Measurements from ENCODE around the gene TMEM250. TPM values are rescaled to one million over a fixed set of nuclear protein-coding genes. Genes with fewer than 3 reads are reported as not detected.

TMEM250 gene
- total and polyA plus RNA-seq, 4 donors: 14.9 to 25.1 (median 20.5) TPM

- WGBS, 2 donors: 2 to 8% methylated on average over 16 of the region's 16 CpGs
- no peaks in the 10 kb centered on the region for H3K36me3 ChIP-seq (ENCODE audit: control insufficient read depth in 1 of 2, insufficient read depth in 2 of 2, low read length in 1 of 2)
- no peaks in the 10 kb centered on the region for H3K4me1 ChIP-seq (ENCODE audit: control insufficient read depth in 1 of 2, insufficient read depth in 2 of 2, low read length in 2 of 2)
- peak overlapping the region in 1 of 2 donors; percentile 89 for H3K27ac ChIP-seq (ENCODE audit: low read depth in 1 of 2, low read length in 2 of 2)
- H3K9me3 ChIP-seq (ENCODE audit: control insufficient read depth, low read length): no peaks in the 10 kb centered on the region
- H3K27me3 ChIP-seq (ENCODE audit: control insufficient read depth in 1 of 2, insufficient read depth in 2 of 2, low read length in 1 of 2): no peaks in the 10 kb centered on the region
- intact Hi-C loops (cut with DNase I): loop anchor here in 1 of 2 donors (5.0 kb wide), 1 partner anchor 36 kb away; no protein-coding TSS in a partner anchor
- H3K4me3 ChIP-seq (ENCODE audit: low read length in 2 of 2): no peak overlapping the region
- ATAC-seq (ENCODE audit: low FRiP score) (peak; percentile 83), DNase-seq (peak; percentile 88 to 91)
These were observed 32.9 kb downstream of the TMEM250 start for GRCh38 chr9:136085815-136086212.

GRCh38 chr9:136084063-136084944 lies 34.4 kb downstream of the TMEM250 start:
- WGBS, 2 donors: 84 to 86% methylated on average over 33 of the region's 33 CpGs
- intact Hi-C loops (cut with DNase I): no loop called here

GRCh38 chr9:136083558-136084062 lies 35.1 kb downstream of the TMEM250 start:
- H3K4me3 ChIP-seq (ENCODE audit: low read length in 2 of 2): no peak overlapping the region
- DNase-seq: peak; percentile 28 to 55
- no peak overlapping the region for H3K27ac ChIP-seq (ENCODE audit: low read depth in 1 of 2, low read length in 2 of 2)
- H3K4me1 ChIP-seq (ENCODE audit: control insufficient read depth in 1 of 2, insufficient read depth in 2 of 2, low read length in 2 of 2): no peaks in the 10 kb centered on the region
- ATAC-seq (ENCODE audit: low FRiP score): no peak
- no peaks in the 10 kb centered on the region for H3K36me3 ChIP-seq (ENCODE audit: control insufficient read depth in 1 of 2, insufficient read depth in 2 of 2, low read length in 1 of 2)
- H3K9me3 ChIP-seq (ENCODE audit: control insufficient read depth, low read length): no peaks in the 10 kb centered on the region
- intact Hi-C loops (cut with DNase I): no loop called here
- H3K27me3 ChIP-seq (ENCODE audit: control insufficient read depth in 1 of 2, insufficient read depth in 2 of 2, low read length in 1 of 2): no peaks in the 10 kb centered on the region
- WGBS, 2 donors: 87 to 91% methylated on average over 24 of the region's 24 CpGs

More at GRCh38 chr9:136084063-136084944, 34.4 kb downstream of the TMEM250 start:
- Histone ChIP-seq H3K4me3 (ENCODE audit: low read length in 2 of 2) (no peak overlapping the region), H3K27me3 (ENCODE audit: control insufficient read depth in 1 of 2, insufficient read depth in 2 of 2, low read length in 1 of 2) (no peaks in the 10 kb centered on the region), H3K36me3 (ENCODE audit: control insufficient read depth in 1 of 2, insufficient read depth in 2 of 2, low read length in 1 of 2) (no peaks in the 10 kb centered on the region), H3K27ac (ENCODE audit: low read depth in 1 of 2, low read length in 2 of 2) (no peak overlapping the region), H3K9me3 (ENCODE audit: control insufficient read depth, low read length) (no peaks in the 10 kb centered on the region), H3K4me1 (ENCODE audit: control insufficient read depth in 1 of 2, insufficient read depth in 2 of 2, low read length in 2 of 2) (no peaks in the 10 kb centered on the region)
- DNase-seq: peak; percentile 34 to 70
- no peak for ATAC-seq (ENCODE audit: low FRiP score)

GRCh38 chr9:136082496-136083361 lies 35.9 kb downstream of the TMEM250 start:
- no peaks in the 10 kb centered on the region for H3K9me3 ChIP-seq (ENCODE audit: control insufficient read depth, low read length)

GRCh38 chr9:136081826-136082495 lies 36.7 kb downstream of the TMEM250 start:
- H3K27ac ChIP-seq (ENCODE audit: low read depth in 1 of 2, low read length in 2 of 2): no peak overlapping the region
- intact Hi-C loops (cut with DNase I): no loop called here

More at GRCh38 chr9:136082496-136083361, 35.9 kb downstream of the TMEM250 start:
- DNase-seq (peak; percentile 31 to 71), ATAC-seq (ENCODE audit: low FRiP score) (no peak)
- WGBS, 2 donors: 79 to 80% methylated on average over 34 of the region's 34 CpGs
- no peak overlapping the region for H3K4me3 ChIP-seq (ENCODE audit: low read length in 2 of 2)
- H3K4me1 ChIP-seq (ENCODE audit: control insufficient read depth in 1 of 2, insufficient read depth in 2 of 2, low read length in 2 of 2): no peaks in the 10 kb centered on the region
- no peaks in the 10 kb centered on the region for H3K27me3 ChIP-seq (ENCODE audit: control insufficient read depth in 1 of 2, insufficient read depth in 2 of 2, low read length in 1 of 2)
- intact Hi-C loops (cut with DNase I): no loop called here
- no peaks in the 10 kb centered on the region for H3K36me3 ChIP-seq (ENCODE audit: control insufficient read depth in 1 of 2, insufficient read depth in 2 of 2, low read length in 1 of 2)
- H3K27ac ChIP-seq (ENCODE audit: low read depth in 1 of 2, low read length in 2 of 2): no peak overlapping the region

GRCh38 chr9:136081113-136081825 lies 37.4 kb downstream of the TMEM250 start:
- H3K4me3 ChIP-seq (ENCODE audit: low read length in 2 of 2): no peak overlapping the region
- H3K4me1 ChIP-seq (ENCODE audit: control insufficient read depth in 1 of 2, insufficient read depth in 2 of 2, low read length in 2 of 2): no peaks in the 10 kb centered on the region
- H3K27me3 ChIP-seq (ENCODE audit: control insufficient read depth in 1 of 2, insufficient read depth in 2 of 2, low read length in 1 of 2): no peaks in the 10 kb centered on the region
- ATAC-seq (ENCODE audit: low FRiP score): no peak
- no peaks in the 10 kb centered on the region for H3K36me3 ChIP-seq (ENCODE audit: control insufficient read depth in 1 of 2, insufficient read depth in 2 of 2, low read length in 1 of 2)
- peak; percentile 48 to 73 for DNase-seq
- 60 to 67% methylated on average over 26 to 27 of the region's 27 CpGs for WGBS, 2 donors
- no peaks in the 10 kb centered on the region for H3K9me3 ChIP-seq (ENCODE audit: control insufficient read depth, low read length)
- intact Hi-C loops (cut with DNase I): no loop called here
- no peak overlapping the region for H3K27ac ChIP-seq (ENCODE audit: low read depth in 1 of 2, low read length in 2 of 2)

More at GRCh38 chr9:136081826-136082495, 36.7 kb downstream of the TMEM250 start:
- DNase-seq (peak; percentile 32 to 67), ATAC-seq (ENCODE audit: low FRiP score) (no peak)
- Histone ChIP-seq H3K4me1 (ENCODE audit: control insufficient read depth in 1 of 2, insufficient read depth in 2 of 2, low read length in 2 of 2) (no peaks in the 10 kb centered on the region), H3K27me3 (ENCODE audit: control insufficient read depth in 1 of 2, insufficient read depth in 2 of 2, low read length in 1 of 2) (no peaks in the 10 kb centered on the region), H3K9me3 (ENCODE audit: control insufficient read depth, low read length) (no peaks in the 10 kb centered on the region), H3K4me3 (ENCODE audit: low read length in 2 of 2) (no peak overlapping the region), H3K36me3 (ENCODE audit: control insufficient read depth in 1 of 2, insufficient read depth in 2 of 2, low read length in 1 of 2) (no peaks in the 10 kb centered on the region)
- WGBS, 2 donors: 87 to 88% methylated on average over 24 of the region's 24 CpGs

GRCh38 chr9:136080716-136081112 lies 38.0 kb downstream of the TMEM250 start:
- Histone ChIP-seq H3K4me1 (ENCODE audit: control insufficient read depth in 1 of 2, insufficient read depth in 2 of 2, low read length in 2 of 2) (no peaks in the 10 kb centered on the region), H3K36me3 (ENCODE audit: control insufficient read depth in 1 of 2, insufficient read depth in 2 of 2, low read length in 1 of 2) (no peaks in the 10 kb centered on the region), H3K4me3 (ENCODE audit: low read length in 2 of 2) (no peak overlapping the region), H3K27me3 (ENCODE audit: control insufficient read depth in 1 of 2, insufficient read depth in 2 of 2, low read length in 1 of 2) (no peaks in the 10 kb centered on the region), H3K9me3 (ENCODE audit: control insufficient read depth, low read length) (no peaks in the 10 kb centered on the region), H3K27ac (ENCODE audit: low read depth in 1 of 2, low read length in 2 of 2) (no peak overlapping the region)
- ATAC-seq (ENCODE audit: low FRiP score) (no peak), DNase-seq (peak in 1 of 2 donors; percentile 25)
- intact Hi-C loops (cut with DNase I): no loop called here
- WGBS, 2 donors: 84 to 88% methylated on average over 23 of the region's 23 CpGs

- Histone ChIP-seq H3K4me1 (ENCODE audit: control insufficient read depth in 1 of 2, insufficient read depth in 2 of 2, low read length in 2 of 2) (no peaks in the 10 kb centered on the region), H3K9me3 (ENCODE audit: control insufficient read depth, low read length) (no peaks in the 10 kb centered on the region), H3K4me3 (ENCODE audit: low read length in 2 of 2) (no peak overlapping the region), H3K27me3 (ENCODE audit: control insufficient read depth in 1 of 2, insufficient read depth in 2 of 2, low read length in 1 of 2) (no peaks in the 10 kb centered on the region), H3K27ac (ENCODE audit: low read depth in 1 of 2, low read length in 2 of 2) (peak overlapping the region in 1 of 2 donors; percentile 6), H3K36me3 (ENCODE audit: control insufficient read depth in 1 of 2, insufficient read depth in 2 of 2, low read length in 1 of 2) (no peaks in the 10 kb centered on the region)
- 28 to 30% methylated on average over 6 of the region's 6 CpGs for WGBS, 2 donors
- DNase-seq: peak in 1 of 2 donors; percentile 44
- ATAC-seq (ENCODE audit: low FRiP score): peak; percentile 27
- intact Hi-C loops (cut with DNase I): no loop called here
These were observed 38.8 kb downstream of the TMEM250 start for GRCh38 chr9:136079916-136080246.
